HepG2 (cell line): Measurements from ENCODE around the gene ABHD11. TPM values are rescaled to one million over a fixed set of nuclear protein-coding genes. Genes with fewer than 3 reads are reported as not detected.
A peak's percentile ranks its signal among the peaks of the same experiment; 100 is the strongest.

Experiments used
- AKNA ChIP-seq: sonication (generic); formaldehyde crosslinking; IDR thresholded peaks from 2 replicates; pipeline ENCODE4 v1.4.0; 2020; ENCODE audit warnings: missing genetic modification reagents, borderline replicate concordance
- ATF2 ChIP-seq: sonication (generic); formaldehyde crosslinking; IDR thresholded peaks from 2 replicates; pipeline ENCODE4 v1.4.0; 2020; ENCODE audit warnings: missing genetic modification reagents
- BORCS8-MEF2B ChIP-seq: sonication (generic); formaldehyde crosslinking; IDR thresholded peaks from 2 replicates; pipeline ENCODE4 v1.8.0; 2022; ENCODE audit warnings: mild to moderate bottlenecking, missing genetic modification reagents
- CENPX ChIP-seq: sonication (generic); formaldehyde crosslinking; IDR thresholded peaks from 2 replicates; pipeline ENCODE4 v1.9.0; 2021; ENCODE audit warnings: mild to moderate bottlenecking, missing genetic modification reagents, moderate library complexity
- DNMT3B ChIP-seq: conservative IDR thresholded peaks from 2 replicates; pipeline ENCODE4 v1.6.1; 2016; ENCODE audit warnings: missing biosample characterization, control low read depth
- E2F2 ChIP-seq: sonication (generic); formaldehyde crosslinking; IDR thresholded peaks from 2 replicates; pipeline ENCODE4 v1.4.0; 2020; ENCODE audit warnings: missing genetic modification reagents, borderline replicate concordance
- FOSL2 ChIP-seq: sonication (generic); formaldehyde crosslinking; IDR thresholded peaks from 2 replicates; pipeline ENCODE4 v1.4.0; 2020; ENCODE audit warnings: missing genetic modification reagents
- JUN ChIP-seq: sonication (generic); formaldehyde crosslinking; IDR thresholded peaks from 2 replicates; pipeline ENCODE4 v1.4.0; 2020; ENCODE audit warnings: mild to moderate bottlenecking, missing genetic modification reagents
- JUND ChIP-seq: sonication (generic); formaldehyde crosslinking; IDR thresholded peaks from 2 replicates; pipeline ENCODE4 v1.8.0; 2022; ENCODE audit warnings: mild to moderate bottlenecking, missing genetic modification reagents
- MXD1 ChIP-seq: sonication (generic); formaldehyde crosslinking; IDR thresholded peaks from 2 replicates; pipeline ENCODE4 v1.4.0; 2020; ENCODE audit warnings: mild to moderate bottlenecking, missing genetic modification reagents
- PITX1 ChIP-seq: sonication (generic); formaldehyde crosslinking; IDR thresholded peaks from 2 replicates; pipeline ENCODE4 v1.5.1; 2020; ENCODE audit warnings: mild to moderate bottlenecking, missing genetic modification reagents
- SCMH1 ChIP-seq: sonication (generic); formaldehyde crosslinking; IDR thresholded peaks from 2 replicates; pipeline ENCODE4 v1.9.0; 2021; ENCODE audit warnings: missing genetic modification reagents, mild to moderate bottlenecking, borderline replicate concordance
- SRSF4 ChIP-seq: fragments of 200-400 bp; formaldehyde crosslinking; IDR thresholded peaks from one replicate; pipeline ENCODE4 v1.6.1; 2018; ENCODE audit warnings: mild to moderate bottlenecking, low read depth, low read length, moderate library complexity; ENCODE audit not compliant: poor library complexity, severe bottlenecking
- SSRP1 ChIP-seq: IDR thresholded peaks from 2 replicates; pipeline ENCODE4 v1.6.1; 2016; ENCODE audit warnings: control low read depth
- TBP ChIP-seq: sonication (generic); formaldehyde crosslinking; IDR thresholded peaks from 2 replicates; pipeline ENCODE4 v1.5.0; 2020; ENCODE audit warnings: missing genetic modification reagents
- ZBTB14 ChIP-seq: sonication (generic); formaldehyde crosslinking; IDR thresholded peaks from 2 replicates; pipeline ENCODE4 v1.4.0; 2020; ENCODE audit warnings: missing genetic modification reagents
- ZFP90 ChIP-seq: sonication (generic); formaldehyde crosslinking; IDR thresholded peaks from 2 replicates; pipeline ENCODE4 v1.8.0; 2022; ENCODE audit warnings: missing genetic modification reagents, mild to moderate bottlenecking, inconsistent platforms, borderline replicate concordance
- ZGPAT ChIP-seq: IDR thresholded peaks from 2 replicates; pipeline ENCODE4 v1.6.1; 2016; ENCODE audit warnings: mild to moderate bottlenecking
- polyA plus RNA-seq, 8 experiments: library from polyadenylated mRNA; depleted of rRNA in 3 of 8; stranded (reverse) in 7 of 8; unstranded in 1 of 8; fragments of >200 nt; fragmentation: Illumina TruSeq in 4 of 8; extraction: Trizol in 4 of 8; gene quantifications; 2 replicates each; pipeline versions ENCODE4 v1.2.1 to v1.2.3, GENCODE V29; 2011 to 2016; ENCODE audit warnings: low read depth in 4 of 8, missing spikeins in 1 of 8, mixed read lengths in 1 of 8; ENCODE audit not compliant: insufficient read depth in 1 of 8
- total RNA-seq, 5 experiments: library from RNA; depleted of rRNA; stranded (reverse); fragments of >200 nt; fragmentation: Illumina TruSeq; extraction: Trizol; gene quantifications; 2 replicates each; pipeline ENCODE4 v1.2.3, GENCODE V29; 2016; ENCODE audit warnings: low read depth in 1 of 5

ABHD11 gene
- total and polyA plus RNA-seq, 2 of the 13 experiments (the other 11 are each of a cell fraction or from before 2014, with no cell fraction given): 7.0 to 8.1 TPM

GRCh38 chr7:73738612-73739386 is at the start of gene ABHD11 (continued):
- TF ChIP-seq E2F2 (CRISPR knock-in tag): peak; percentile 75; the same call in 1 of the 2 replicates
- TF ChIP-seq MXD1 (CRISPR knock-in tag): peak; percentile 43; the same call in 1 of the 2 replicates
- TF ChIP-seq SRSF4: no peak
- TF ChIP-seq TBP (CRISPR knock-in tag): peak; percentile 45; the same call in 1 of the 2 replicates
- TF ChIP-seq BORCS8-MEF2B (CRISPR knock-in tag): peak; percentile 78; the same call in 1 of the 2 replicates
- no peak for TF ChIP-seq ZBTB14 (CRISPR knock-in tag)
- peak; percentile 62; the same call in 1 of the 2 replicates for TF ChIP-seq ZFP90 (CRISPR knock-in tag)
- peak; percentile 50 for TF ChIP-seq JUND (CRISPR knock-in tag)
- peak; percentile 78 for TF ChIP-seq PITX1
- TF ChIP-seq CENPX (CRISPR knock-in tag): no peak
- no peak for TF ChIP-seq SSRP1 (CRISPR knock-in tag)
- peak; percentile 81 for TF ChIP-seq ZGPAT
- TF ChIP-seq JUN: no peak
- no peak for TF ChIP-seq DNMT3B (CRISPR knock-in tag)
- TF ChIP-seq FOSL2 (CRISPR knock-in tag): no peak
- TF ChIP-seq AKNA (CRISPR knock-in tag): no peak
- TF ChIP-seq ATF2: peak; percentile 98
- no peak for TF ChIP-seq SCMH1 (CRISPR knock-in tag)
